Lower leg skin (tissue), 3 donors: ENCODE data around the gene CYREN.

ENCODE experiments used
- CTCF ChIP-seq, 3 donors: fragments of 450-650 bp; IDR thresholded peaks; one replicate each; pipeline ENCODE4 v1.5.1; 2016; ENCODE audit warnings: antibody characterized with exemption in 3 of 3, mild to moderate bottlenecking in 3 of 3, moderate library complexity in 2 of 3
- POLR2A ChIP-seq, 2 donors: fragments of 450-650 bp; IDR thresholded peaks; one replicate each; pipeline ENCODE4 v1.6.1; 2016 to 2017; ENCODE audit warnings: antibody characterized with exemption in 2 of 2, mild to moderate bottlenecking in 1 of 2, moderate library complexity in 1 of 2

- TF ChIP-seq CTCF (IDR thresholded peaks at IDR 0.05): no peak
- TF ChIP-seq POLR2A (IDR thresholded peaks at IDR 0.05): no peak
Measured at GRCh38 chr7:135179321-135179925, 8.9 kb upstream of the CYREN start.
